ENCODE measurements around the gene ANKRD2.

Gene ANKRD2

DNA sequence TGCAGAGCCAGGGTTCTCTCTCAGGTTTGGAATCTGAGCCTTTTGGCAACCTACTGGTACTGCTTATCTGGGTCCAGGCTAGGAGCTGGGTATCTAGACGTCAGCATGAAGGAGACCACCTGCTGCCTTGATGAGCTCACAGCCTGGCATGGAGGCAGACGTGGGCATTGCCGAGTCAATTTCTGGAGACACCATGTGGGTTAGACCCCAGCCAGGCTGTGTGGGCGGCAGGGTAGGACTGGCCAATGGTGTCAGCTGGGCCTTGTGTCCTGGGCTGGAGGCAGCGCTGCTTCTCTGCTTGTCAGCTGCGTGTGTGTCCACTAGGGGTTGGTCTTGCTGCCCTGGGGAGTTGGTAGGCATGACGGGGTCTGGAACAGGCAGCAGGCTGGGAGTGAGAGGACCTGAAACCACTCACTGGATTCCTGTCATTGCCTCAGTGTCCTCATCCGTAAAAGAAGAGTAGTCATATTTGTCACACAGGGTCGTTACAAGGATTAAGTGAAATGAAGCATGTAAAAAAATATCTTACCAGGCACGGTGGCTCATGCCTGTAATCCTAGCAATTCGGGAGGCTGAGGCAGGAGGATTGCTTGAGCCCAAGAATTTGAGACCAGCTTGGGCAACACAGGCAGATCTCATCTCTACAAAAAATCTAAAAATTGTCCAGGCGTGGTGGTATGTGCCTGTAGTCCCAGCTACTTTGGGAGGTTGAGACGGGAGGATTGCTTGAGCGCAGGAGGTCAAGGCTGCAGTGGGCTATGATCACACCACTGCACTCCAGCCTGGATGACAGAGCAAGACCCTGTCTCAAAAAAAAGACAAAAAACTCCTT lies 31.7 kb upstream of the ANKRD2 start:
- TF ChIP-seq CTCF (IDR thresholded peaks at IDR 0.05), result no peak

DNA sequence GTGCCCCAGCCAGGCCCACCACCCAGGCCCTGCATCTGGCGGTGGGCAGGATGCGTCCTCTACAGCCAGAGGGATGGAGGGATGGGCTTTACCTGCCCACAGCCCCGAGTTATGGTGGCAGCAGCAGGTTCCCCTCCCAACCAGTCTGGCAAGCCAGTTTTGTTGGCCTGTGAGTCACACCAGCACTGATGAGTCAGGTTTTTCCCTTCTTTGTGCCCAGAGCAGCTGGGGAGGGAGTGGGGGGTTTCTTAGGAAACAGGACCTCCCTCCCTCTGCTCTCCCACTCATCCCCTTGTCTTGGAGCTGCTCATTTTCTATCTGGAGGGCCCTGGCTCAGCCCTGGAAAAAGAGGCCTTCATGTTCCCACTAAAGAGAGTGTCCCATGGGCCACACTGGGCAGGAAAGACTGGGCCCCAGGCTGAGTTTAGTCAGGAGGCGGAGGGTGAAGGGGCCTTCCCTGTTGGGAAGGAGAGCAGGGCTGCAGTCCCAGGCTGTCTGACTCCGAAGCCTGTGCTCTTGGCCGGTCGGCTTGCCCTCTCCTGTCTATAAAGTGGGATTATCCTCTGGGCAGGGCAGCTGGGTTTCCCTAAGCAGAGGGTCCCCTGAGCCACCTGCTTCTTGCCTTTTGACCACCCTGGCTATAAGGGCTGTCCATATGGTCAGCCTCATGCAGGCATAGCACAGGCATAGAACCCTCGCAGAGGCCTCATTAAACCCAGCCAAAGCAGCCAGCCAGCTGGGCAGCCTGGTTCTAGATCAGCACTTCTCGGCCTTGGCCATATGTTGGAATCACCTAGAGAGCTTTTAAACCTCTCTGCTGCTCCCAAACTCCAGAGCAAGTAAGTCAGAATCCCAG lies 30.2 kb upstream of the ANKRD2 start:
- TF ChIP-seq CTCF (IDR thresholded peaks at IDR 0.05), result no peak

DNA sequence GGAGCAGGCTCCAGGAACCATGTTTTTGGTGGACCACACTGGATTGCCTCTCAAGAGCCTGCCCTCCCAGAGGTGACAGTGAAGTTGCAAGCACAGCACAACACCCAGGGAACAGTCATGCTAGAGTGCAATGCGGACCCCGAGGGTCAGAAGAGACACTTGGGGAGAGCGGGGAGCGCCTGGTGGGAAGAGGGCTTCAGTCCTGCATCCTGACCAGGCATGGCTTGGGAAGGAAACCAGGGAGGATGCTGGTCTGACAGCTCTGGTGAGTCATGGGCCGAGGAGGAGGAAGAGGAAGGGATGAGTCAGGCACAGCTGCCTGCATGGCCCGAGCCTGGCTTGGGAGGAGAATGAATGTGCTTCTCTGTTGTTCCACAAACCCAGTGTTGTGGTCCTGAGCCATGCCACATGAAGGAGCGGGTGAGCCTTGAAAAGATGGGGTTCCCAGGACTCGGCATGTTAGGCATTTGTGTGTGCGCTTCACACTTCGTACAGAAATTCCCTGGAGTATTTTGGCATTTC lies 29.5 kb upstream of the ANKRD2 start:
- no peak for TF ChIP-seq CTCF (IDR thresholded peaks at IDR 0.05)

DNA sequence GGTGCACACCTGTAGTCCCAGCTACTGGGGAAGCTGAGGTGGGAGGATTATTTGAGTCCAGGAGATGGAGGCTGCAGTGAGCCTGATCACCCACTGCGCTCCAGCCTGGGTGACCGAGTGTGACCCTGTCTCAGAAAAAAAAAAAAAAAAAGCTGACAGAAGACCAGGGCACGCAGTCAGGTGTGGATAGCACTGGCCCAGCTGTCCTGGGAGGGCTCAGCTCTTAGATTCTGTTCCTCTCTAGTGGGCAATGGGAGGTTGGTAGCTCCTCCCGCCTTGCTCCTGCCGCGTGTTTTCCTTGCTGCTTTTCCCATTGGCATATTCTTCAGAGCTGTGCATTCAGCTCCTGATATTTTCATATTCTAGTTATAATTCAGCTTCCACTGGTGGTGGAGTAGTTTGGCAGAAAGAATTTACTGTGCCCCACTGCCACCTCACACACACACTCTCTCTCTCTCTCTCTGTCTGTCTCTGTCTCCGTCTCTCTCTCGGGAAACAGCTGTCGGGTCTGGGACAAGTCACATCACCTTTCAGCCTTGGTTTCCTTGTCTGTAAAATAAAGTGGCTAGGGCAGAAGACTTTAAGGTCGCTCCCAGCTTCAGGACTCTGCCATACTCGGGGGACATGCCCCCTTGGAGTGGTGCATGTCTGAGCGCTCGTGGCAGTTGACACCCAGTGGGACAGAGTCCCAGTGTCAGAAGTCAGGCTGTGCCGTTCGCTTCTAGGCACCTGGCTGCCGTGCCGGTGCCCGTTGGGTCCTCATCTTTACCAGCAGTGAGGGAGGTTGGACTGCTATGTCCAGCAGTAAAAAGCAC lies 25.9 kb upstream of the ANKRD2 start:
- TF ChIP-seq CTCF (IDR thresholded peaks at IDR 0.05), result no peak

DNA sequence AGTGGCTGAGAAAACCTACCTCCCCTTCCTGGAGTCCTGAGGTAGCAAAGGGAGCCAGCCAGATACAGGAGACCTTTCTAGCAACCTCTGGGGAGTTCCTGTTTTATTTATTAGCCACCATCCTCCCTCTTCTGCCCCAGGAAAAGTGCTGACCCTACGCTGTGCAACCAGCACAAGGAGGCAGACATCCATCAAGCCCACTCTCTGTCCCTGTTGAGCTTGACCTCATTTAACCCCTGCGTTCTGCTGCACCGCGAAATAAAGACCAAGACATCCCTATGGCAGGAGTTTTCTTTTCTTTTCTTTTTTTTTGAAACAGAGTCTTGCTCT lies 25.3 kb upstream of the ANKRD2 start:
- no peak for TF ChIP-seq CTCF (IDR thresholded peaks at IDR 0.05)

DNA sequence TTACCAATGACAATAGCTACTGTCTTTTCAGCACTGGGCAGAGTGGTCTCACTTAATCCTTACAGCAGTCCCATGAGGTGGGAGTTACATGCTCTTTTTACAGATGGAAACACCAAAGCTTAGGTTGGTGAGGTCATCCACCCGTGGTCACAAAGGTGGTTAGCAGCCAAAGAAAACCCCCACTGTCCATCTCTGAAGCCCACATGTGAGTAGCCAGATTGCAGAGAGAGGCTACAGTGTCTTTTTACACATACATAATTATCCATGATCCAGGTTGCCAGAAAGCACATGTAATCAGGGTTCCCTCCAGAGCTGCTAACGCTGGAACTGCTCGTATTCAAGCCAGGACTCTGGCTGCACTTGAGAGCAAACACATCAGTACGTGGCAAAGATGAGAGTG lies 24.6 kb upstream of the ANKRD2 start:
- TF ChIP-seq CTCF (IDR thresholded peaks at IDR 0.05), result no peak

- no peak for TF ChIP-seq CTCF (IDR thresholded peaks at IDR 0.05)
These were observed 23.6 kb upstream of the ANKRD2 start for GRCh38 chr10:97548828-97549455.
